Ishikawa (cell line): ENCODE results near the gene MT1A.

Source experiments
- CEBPB ChIP-seq: IDR thresholded peaks from 2 replicates; pipeline ENCODE4 v1.6.1; 2012
- CREB1 ChIP-seq: IDR thresholded peaks from 2 replicates; pipeline ENCODE4 v1.6.1; 2012; ENCODE audit warnings: low read depth
- EGR1 ChIP-seq: IDR thresholded peaks from 2 replicates; pipeline ENCODE4 v1.6.1; 2012
- EP300 ChIP-seq: IDR thresholded peaks from 2 replicates; pipeline ENCODE4 v1.6.1; 2012; ENCODE audit warnings: borderline replicate concordance
- FOXM1 ChIP-seq: IDR thresholded peaks from 2 replicates; pipeline ENCODE4 v1.6.1; 2012; ENCODE audit warnings: low read depth, borderline replicate concordance
- NFIC ChIP-seq: IDR thresholded peaks from 2 replicates; pipeline ENCODE4 v1.6.1; 2012
- RAD21 ChIP-seq: IDR thresholded peaks from 2 replicates; pipeline ENCODE4 v1.6.1; 2012; ENCODE audit warnings: low read depth
- REST ChIP-seq: IDR thresholded peaks from 2 replicates; pipeline ENCODE4 v1.6.1; 2012; ENCODE audit warnings: low read depth, mild to moderate bottlenecking
- TAF1 ChIP-seq: IDR thresholded peaks from 2 replicates; pipeline ENCODE4 v1.6.1; 2012; ENCODE audit warnings: low read depth, mild to moderate bottlenecking
- TEAD4 ChIP-seq: IDR thresholded peaks from 2 replicates; pipeline ENCODE4 v1.6.1; 2012
- YY1 ChIP-seq: IDR thresholded peaks from 2 replicates; pipeline ENCODE4 v1.6.1; 2012; ENCODE audit warnings: low read depth
- ZBTB7A ChIP-seq: IDR thresholded peaks from 2 replicates; pipeline ENCODE4 v1.6.1; 2012; ENCODE audit warnings: low read depth
- TF ChIP-seq, protein P1 (sequence below): IDR thresholded peaks from 2 replicates; pipeline ENCODE4 v1.6.1; 2012

DNA sequence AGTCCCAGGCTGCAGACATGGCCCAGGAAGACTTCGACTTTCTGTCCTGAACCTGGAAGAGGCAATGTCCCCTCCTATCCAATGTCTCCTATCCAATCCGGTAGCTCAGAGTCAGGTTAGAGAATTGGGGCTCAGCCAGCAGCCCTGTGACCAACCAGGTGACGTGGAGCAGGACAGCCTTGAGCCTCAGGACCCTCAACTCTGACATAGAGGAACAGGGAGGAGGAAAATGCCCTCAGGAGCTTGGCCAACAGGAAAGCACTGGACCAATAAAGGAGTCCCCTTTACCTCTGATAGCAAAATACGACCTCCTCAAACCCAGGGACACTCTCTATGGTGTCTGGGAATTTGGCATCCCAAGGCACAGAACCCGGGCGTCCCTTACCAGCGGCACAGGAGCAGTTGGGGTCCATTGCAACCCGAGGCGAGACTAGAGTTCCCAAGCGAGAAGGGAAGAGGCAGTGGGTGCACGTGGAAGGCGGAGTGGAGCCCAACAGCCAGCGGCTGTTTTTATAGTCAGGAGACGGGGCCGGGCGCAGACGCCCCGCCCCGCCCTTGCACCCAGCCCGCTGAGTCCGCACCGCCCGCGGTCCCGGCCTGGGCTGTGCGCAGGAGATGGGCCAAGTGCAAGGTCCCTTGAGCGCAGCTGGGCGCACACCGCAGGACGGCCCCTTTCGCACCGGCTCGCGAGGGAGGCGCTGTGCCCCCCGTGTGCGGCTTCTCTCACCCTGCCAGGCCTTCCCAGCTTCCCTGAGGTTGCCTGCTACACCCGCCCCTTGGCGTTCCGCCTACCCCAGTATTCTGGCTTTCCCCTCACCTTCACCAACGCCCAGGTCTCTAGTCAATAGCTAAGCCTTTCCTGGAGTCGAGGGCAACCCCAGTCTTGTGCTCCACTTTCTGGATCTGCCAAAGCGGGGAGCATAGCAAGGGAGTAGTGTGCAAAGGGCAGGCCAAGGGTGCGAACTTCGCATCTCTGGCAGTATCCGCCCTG lies 29.4 kb downstream of the MT1A start, which contains the start of gene MT1G:
- TF ChIP-seq TAF1 (no peak), YY1 (no peak), RAD21 (no peak), ZBTB7A (no peak), REST (no peak), FOXM1 (no peak), EGR1 (no peak), CREB1 (no peak), EP300 (no peak), NFIC (no peak), CEBPB (no peak), TEAD4 (no peak)
- TF ChIP-seq, protein P1, sequence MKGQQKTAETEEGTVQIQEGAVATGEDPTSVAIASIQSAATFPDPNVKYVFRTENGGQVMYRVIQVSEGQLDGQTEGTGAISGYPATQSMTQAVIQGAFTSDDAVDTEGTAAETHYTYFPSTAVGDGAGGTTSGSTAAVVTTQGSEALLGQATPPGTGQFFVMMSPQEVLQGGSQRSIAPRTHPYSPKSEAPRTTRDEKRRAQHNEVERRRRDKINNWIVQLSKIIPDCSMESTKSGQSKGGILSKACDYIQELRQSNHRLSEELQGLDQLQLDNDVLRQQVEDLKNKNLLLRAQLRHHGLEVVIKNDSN = no peak
